GM18858 (cell line): ENCODE data around the gene RASA3.

Experiments used
- ATAC-seq: cut with Tn5 transposase; IDR thresholded peaks from one replicate; pipeline ENCODE4 v1.9.1; 2021; ENCODE audit not compliant: unreplicated experiment

The RASA3 gene

DNA sequence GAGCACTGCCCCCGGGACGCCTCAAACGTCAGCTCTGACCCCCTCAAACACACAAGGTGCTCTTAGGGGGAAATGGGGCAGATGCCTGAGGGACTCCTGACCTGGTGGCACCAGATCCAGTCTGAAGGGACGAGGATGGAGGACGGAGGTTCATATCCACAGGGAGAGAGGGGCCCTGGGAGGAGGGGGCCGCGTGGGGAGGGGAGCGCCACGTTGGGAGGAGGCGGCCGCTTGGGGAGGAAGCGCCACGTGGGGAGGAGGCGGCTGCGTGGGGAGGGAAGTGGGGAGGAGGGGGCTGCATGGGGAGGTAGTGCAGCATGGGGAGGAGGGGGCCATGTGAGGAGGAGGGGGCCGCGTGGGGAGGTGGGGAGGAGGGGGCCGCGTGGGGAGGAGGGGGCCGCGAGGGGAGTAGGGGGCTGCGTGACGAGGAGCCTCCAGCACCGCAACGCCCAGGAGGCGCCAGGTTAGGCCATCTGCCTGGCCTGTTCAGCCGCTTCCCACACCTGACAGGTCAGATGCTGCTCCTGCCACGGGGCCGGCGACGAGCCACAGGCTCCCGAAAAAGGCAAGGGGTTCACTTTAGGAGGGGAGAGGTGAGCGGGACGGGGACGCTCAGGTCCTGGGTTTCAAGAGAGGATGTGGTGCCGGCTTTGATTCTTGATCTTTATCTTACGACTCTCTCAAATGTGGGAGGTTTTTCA, 121.9 kb downstream of the RASA3 start:
- no peak for ATAC-seq

DNA sequence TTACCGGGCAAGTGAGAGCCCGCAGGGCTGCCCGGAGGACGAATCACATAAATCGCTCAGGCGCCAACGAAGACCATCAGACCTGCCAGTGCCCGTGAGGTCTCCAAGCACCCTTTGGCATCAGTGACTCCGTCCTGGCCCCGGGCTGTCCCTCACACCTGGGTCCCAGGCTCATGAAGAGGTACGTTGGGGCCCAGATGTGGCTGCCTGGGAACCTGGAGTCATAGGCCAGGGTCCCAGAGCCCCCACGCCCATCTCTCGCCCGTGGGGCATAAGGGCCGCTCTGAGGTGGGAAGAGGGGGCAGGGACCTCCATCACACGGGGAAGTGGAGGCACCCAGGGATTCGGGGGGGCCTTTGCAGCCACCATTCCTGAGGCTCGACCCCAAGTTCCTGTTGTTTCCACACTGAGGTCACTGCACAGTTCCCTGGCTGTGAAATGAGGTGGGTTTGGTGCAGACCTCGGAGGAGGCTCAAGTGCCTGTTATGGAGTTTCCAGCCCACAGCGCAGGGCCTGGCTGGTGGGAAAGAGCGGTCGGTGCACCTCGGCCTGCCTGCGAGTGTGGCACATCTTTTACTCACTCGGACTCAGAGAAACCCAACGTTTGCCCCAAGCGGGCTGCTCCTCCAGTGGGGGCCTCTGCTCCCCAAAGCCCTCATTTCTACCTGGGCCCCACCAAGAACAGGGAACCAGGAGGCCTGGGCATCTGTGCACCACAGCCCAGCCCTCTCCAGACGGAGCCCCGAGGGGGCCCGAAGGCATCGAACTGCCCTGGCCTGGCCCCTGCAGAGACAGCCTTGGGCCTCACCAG, 122.6 kb downstream of the RASA3 start:
- ATAC-seq, result no peak

DNA sequence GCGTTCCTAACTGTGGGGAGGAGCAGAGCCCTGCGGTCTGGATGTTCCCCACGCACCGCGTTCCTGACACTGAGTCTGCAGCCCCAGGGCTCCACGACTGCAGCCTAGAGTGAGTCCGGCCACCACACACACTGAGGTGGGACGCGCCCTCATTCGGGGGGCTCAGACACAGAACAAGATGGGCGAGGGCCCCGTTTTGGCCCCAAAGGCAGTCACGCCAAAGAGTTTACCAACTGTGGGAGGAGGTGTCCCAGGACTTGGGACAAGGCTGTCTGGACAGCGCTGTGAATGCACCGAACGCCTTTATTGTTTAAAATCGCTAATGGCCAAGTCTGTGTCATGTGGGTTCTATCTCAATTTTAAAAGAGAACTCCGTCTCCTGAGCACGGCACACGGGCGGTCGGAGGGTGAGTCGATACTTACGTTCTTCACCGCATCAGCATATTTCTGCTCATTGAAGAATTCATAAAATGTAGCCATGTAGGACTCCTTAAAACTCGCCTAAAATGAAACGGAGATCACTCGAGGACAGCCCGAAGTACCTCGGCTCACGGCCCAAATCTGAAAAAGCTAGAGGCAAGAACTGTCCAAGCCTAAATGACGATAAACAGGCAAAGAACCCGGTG, 123.3 kb downstream of the RASA3 start:
- ATAC-seq, result no peak

DNA sequence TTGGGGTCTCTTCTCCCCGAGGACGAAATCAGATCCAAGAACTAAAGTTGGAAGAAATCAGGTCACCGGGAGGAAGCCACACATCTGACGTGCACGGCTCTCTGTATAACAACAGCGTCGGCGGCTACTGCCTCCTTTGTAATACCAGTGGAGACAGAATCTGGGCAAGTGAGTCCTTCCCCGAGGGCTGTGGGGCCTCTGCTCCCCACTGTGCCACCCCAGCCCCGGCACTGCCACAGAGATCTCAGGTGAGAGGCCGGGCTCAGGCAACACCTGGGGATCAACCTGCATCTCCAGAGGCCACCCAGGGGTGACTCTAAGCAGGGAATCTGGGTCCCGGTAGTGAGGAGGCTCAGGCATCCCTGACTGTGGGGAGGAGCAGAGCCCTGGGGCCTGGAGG, 124.9 kb downstream of the RASA3 start:
- no peak for ATAC-seq

DNA sequence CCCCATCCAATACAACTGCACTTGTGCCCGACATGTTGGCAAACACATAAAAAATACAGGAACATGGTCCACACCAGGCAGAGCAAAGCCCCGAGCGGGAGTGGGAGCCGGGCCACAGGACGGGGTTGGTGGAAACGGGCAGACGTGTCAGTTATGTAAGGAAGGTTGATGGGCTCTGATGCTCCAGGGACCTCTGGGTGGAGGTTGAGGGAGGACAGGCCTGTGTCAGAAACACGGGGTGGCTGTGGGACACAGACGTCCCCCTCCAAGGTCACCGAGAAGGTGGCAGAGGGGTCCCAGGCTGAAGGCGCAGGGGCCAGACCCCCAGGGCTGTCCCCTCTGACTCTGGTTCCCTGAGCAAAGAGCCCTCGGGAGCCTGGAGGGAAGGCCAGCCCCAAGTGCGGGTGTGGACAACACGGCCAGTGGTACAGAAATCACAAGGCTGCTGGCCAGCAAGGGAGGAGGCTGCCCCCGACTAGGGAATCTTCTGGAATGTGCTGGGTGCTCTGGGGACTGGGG, 127.2 kb downstream of the RASA3 start:
- ATAC-seq, result no peak

DNA sequence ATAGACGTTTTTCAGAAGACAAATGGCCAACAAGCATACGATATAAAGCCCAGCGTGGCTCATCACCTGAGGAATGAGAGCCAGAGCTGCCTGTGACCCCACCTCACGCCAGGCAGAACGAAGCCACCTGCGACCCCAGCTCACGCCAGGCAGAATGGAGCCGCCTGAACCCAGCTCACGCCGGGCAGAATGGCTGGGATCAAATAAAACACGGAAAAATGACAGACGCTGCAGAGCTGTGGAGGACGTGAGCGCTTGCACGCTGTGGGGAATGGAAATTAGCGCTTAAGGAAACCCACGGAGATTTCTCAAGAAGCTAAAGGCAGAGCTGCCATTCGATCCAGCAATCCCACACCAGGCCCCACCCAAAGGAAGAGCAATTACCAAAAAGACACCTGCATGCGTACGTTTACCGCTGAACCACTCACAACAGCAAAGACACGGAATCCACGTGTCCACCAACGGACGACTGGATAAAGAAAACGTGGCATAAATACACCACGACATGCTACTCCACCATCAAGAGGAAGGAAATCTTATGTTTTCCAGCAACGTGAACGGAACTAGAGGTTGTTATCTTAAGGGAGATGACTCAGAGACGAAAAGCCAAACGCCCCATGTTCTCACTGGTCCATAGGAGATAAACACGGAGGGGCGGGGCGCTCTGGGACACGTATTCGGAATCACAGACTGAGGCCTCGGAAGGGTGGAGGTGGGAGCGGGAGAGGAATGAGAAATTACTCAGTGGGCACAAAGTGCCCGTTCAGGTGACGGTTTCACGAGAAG, 127.8 kb downstream of the RASA3 start:
- ATAC-seq, result no peak

DNA sequence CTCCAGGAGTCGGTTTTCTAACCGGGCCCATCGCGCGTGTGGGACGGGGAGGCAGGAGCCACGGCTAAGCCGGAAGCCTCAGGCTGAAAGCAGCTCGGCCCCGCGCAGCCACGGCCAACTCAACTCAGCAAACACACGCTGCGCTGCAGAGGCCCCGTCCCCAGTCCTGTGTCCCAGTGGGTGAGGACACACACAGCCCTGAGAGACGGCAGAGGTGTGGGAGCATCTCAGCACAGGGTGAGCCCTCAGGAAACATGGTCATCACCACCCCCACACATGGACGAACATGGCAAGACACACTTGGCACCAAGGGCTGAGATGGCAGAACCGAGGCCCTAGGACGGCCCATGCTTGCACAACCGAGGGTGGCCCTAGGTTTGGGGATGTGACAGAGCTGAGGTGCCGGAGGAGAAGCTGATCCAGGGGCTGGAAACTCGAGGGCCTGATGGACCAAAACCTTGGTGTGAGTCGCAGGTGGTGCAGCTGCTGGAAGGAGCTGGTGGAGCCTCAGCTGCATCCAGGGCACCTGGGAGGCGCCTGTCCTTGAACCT, 129.6 kb downstream of the RASA3 start:
- no peak for ATAC-seq

DNA sequence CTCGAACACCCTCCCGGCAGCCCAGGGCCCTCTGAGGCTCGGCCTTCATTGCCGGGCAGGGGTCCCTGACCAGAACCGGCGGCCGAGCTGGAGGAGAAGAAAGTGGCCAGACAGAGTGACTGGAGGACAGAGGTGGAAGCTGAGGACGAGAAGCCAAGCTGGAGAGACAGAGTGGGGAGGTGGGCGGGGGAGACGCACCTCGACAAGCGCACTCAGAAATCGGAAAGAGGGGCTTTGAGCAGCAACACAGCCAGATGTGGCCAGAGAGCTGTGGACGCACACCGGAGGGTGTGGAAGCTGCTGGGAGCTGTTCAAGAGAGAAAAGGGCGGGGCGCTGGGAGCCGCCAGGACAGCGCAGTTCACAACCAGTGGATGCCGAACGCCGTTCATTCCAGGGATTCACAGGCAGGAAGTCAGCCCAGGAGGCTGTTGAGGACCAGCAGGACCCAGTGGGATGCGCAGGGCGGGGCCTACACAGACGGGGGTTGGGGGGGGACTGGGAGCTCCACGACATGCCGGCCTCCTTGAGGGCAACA, 130.3 kb downstream of the RASA3 start:
- ATAC-seq, result no peak

DNA sequence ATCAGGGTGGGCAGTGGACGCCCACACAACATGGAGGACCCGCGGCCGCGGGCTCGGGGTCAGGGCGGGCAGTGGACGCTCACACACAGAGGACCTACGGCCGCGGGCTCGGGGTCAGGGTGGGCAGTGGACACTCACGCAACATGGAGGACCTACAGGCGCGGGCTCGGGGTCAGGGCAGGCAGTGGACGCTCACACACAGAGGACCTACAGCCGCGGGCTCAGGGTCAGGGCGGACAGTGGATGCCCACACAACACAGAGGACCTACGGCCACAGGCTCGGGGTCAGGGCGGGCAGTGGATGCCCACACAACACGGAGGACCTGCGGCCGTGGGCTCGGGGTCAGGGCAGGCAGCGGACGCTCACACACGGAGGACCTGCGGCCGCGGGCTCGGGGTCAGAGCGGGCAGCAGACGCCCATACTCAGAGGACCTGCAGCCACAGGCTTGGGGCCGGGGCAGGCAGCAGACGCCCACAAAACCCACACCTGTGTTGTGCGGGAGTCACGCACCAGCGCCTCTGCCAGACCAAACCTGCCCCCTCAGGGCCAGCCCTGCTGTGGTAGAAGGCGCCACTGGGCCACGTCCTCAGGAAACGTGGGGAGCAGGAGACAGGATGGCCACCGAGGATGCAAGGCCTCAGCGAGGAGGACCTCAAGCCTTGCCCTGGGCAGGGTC, 131.0 kb downstream of the RASA3 start:
- no peak for ATAC-seq

DNA sequence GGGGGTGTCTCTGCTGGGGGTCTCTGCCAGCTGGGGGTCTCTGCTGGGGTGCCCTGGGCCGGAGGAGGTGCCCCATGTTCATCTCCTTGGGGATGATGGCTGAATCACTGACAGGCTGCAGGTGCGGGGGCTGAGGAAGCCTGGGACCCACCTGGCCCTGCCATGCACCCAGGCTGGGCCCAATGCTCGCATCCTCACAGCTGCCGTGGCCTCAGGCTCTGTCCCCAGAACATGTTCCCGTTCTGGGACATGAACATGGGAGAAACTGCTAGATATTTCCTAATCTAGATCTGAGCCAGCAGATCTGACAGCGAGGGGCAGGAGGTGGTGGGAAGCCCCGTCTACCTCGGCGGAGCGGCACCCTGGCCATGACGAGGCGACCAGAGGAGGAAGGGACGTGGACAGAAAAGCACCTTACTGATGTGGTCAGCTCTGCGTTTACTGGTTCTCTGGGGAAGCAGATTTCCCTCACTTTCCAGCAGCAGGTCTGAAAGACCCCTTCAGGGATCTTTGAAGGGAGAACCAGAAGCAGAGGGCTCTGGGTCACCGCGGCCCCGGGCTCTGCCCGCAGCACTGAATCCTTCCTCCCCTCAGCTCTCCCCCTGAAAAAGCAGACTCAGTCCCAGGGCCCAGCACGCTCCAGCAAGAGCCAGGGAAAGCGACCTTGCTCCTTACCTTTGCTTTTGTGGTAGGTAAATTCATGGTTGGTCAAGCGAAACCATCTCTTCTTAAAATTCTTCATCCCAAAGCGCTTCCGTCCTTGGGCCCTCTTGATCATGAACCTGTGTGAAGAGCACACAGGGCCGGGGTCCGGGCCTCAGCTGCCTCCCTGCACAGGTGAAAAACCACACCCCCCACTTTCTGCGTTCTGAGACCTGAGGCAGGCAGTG, 132.0 kb downstream of the RASA3 start:
- no peak for ATAC-seq

DNA sequence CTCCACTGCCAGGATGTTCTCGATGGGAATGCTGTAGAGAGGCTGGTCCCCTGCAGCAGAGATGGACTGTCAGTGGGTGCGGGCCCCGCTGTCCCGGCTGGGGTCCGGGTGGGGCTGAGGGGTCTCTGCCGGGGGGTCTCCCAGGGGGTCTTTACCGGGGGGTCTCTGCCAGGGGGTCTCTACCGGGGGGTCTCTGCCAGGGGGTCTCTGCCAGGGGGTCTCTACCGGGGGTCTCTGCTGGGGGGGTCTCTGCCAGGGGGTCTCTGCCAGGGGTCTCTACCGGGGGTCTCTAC, 132.9 kb downstream of the RASA3 start:
- ATAC-seq, result no peak

DNA sequence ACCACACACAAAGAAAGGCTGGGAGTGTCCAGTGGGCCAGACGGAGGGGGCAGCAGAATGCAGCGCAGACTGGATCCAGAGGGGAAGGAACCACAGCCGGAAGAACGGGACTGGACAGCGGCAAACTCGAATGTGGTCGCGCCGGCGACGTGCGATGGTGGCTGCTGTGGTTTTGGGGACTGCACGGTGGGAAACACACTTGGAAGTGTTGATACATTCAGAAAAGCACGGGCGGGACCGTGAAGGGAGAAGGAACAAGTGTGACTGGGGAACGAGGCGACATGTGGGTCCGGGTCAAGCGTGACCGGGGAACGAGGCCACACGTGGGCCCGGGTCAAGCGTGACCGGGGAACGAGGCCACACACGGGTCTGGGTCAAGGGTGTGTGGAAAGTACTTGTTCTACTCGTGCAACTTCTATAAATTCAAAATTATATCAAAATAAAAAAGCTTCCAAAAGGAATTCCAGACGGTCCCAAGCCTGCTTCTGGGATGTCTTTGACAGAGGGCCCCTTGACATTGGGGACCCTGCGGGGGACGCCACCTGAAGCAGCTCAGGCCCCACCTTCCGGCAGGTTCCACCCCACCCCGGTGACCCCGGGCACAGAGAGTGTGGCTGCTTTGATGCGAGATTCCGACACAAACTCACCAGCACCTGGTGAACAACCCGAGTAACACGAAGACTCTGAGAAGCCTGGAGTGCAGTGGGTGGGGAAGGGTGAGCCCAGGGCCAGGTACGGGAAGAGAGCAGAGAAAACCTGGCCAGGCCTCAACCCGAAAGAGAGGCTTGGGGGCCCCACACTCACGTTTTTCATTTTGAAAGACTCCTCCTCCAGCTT, 133.4 kb downstream of the RASA3 start:
- no peak for ATAC-seq

DNA sequence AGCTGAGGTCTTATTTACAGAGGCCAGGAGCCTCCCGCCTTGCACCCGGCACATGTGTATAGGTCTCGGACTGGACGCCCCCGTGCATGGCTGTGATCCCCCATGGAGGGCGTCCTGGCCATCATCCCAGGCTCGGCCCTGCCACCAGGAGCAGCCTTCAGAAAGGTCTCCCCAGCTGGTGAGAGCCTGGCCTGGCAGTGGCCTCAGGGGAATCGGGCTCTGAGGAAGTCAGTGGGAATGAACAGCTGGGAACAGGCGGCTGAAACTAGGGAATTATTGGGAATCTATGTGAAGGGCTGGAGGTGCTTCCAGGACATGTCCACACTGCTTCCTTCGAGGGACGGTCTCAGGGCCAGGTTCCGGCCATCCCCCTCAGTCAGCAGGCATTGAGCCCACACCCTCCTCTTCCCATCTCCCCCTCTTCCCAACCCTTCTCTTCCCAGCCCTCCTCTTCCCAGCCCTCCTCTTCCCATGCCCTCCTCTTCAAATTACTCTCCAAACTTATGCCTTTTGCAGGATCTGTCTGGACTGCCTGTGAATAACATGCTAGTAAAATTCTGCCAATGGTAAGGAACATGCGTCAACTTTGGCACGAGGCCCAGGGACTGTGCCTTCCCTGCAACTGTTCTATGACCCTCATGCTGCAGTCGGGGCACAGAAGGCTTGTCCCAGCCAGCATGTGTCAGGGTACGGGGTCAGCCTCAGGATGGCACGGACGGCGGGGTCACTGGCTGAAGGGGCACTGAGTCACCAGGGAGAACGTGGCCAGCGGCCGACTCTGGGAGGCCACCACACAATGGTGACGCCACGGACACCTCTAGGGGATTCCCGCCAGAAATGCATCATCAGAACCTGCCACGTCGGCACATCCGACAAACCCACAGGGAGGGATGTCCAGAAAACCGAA, 134.3 kb downstream of the RASA3 start:
- ATAC-seq, result no peak

DNA sequence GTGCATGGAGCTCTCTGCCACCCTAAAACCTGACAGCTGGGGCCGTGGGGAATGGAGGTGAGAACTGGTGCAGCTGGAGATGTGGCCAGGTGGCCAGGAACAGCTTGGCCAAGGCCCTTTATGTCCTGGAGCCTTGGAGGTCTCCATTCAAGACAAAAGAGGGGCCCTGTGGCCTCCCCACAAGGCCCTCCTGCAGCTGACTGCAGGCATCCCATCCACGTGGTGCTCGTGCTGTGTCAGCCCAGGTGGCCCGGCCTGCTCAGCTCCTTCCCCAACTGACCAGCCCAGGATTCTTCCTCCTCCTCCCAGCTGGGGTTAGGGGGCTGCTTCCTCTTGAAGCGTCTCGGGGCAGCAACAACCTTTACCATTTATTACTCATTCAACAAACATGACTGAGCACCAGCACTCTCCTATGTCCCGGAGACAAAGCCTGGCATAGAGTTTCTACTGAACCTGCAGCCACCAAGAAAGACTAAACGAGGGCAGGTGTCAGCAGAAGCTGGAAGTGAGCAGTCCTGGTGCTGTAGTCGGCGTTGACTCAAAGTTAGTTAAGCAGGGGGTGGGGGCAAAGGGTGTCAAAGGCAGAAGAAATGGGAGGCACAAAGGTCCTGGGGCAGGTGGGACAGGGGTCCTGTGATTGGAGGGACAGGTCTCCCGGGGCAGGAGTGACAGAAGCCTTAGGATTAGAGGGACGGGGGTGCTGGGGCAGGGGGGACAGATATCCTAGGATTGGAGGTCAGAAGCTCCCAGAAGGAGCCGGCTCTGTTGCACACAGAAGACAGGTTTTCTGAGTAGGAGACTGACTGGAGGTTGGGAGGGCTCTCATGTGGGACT, 135.3 kb downstream of the RASA3 start:
- ATAC-seq, result no peak

DNA sequence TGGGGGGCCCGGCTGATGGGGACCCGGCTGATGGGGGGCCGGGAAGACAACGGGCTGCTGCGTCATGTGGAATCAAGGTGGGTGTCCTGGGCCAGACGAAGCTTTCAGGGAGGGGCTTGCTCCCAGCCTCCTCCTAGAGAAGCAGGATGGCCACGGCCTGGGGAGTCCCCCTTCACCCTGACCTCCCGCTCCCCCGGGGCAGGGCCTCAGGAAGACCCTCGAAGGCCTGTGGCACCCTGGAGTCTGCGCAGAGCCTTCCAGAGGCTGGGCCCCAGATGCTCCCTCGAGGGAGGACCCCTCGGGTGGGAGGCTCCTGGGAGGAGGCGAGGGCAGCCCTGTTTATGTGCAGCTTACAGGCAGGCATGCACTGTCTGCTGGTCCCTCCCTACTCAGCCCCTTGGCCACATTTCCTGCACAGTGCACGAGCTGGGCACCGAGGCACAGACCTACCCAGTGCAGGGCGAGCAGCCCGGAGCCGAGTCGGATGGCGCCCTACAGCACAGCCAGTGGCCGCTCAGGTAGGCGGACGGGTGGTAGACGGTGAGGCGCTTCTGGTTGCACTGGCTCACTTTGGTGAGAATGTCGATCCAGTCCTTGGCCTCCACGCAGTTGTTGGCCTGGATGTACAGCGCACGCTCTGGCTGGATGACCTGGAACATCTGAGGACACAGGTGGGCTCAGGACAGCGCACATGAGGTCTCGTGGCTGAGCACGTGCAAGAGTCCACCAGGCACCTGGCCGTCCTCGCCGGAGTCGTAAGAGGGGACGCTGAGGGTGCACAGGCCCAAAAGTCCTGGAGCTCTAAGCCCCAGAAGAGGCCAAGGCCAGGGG, 136.1 kb downstream of the RASA3 start:
- no peak for ATAC-seq
